Effector CD8-positive, alpha-beta T cell (primary cell): ENCODE measurements around the gene FAM3A.
A peak's percentile ranks its signal among the peaks of the same experiment; 100 is the strongest.
"Not testable (repeated sequence)": the region's sequence is repeated elsewhere in the genome, so short reads cannot be mapped to it uniquely, and the experiment has no call there.

Source experiments
- DNase-seq: peaks from one replicate; lab custom pipeline; 2025; lab: John Stamatoyannopoulos, UW
- total RNA-seq, 4 experiments: gene quantifications; one replicate each; lab custom pipeline; 2026; lab: John Stamatoyannopoulos, UW

Gene FAM3A, protein sequence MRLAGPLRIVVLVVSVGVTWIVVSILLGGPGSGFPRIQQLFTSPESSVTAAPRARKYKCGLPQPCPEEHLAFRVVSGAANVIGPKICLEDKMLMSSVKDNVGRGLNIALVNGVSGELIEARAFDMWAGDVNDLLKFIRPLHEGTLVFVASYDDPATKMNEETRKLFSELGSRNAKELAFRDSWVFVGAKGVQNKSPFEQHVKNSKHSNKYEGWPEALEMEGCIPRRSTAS
- total RNA-seq = 41.9 to 45.7 (median 42.8) reads per million in 4 experiments

DNA sequence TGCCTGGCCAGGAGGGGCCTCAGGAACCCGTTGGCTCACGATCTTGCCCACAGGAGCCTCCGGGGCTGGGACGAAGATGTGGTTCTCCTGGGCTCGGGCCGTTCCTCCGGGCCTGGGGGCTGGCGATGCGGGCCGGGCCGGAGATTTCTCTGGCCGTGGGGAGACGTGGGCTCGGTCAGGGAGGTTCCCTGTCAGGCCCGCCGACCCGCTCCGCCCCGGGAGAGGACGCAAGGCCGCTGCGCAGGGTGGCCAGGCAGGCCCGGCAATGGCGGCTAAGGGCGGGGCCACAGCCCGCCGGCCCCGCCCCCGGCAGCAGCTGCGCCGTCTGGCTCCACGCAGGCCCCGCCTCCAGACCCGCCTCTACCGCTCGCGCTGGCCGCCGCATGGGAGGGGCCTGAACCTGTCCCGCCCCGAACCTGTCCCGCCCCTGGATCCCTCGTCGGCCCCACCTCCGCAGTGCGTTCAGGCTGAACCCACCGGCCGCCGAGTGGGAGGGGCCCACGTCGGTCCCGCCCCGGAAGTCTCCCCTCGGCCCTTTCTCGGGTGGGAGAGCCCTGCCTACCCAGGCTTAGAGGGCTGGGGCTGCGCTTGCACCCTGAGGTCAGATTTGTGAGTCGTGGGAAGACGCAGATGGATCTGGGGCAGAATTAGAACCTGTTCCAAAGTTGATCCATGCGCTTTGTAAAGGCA lies at the start of gene FAM3A:
Gene FAM3A, minus strand, starts transcription at position 267 of the 690 bp plus-strand sequence. CDS start 460 bp downstream, outside the sequence.
- peak; percentile 86 for DNase-seq

DNA sequence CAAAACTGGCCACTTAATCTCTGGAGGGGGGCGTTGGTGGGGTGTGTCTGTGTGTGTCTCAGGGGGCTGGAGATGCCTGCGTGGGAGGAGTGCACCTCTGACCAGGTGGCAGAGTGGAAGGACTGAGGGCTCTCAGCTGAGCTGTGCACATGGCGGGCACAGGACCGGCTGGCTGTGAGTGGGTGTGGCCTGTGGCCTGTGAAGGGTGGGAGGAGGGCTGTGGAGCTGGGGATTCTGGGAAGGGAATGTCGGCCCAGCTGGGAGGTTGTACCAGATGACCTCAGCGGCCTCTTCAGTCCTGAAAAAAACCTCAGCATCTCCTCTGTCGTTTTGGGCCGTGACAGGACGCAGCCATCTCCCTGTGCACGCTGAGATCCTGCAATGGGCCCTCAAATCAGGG lies 46.3 kb upstream of the FAM3A start:
- not testable (repeated sequence) for DNase-seq

GRCh38 chrX:154560326-154560725 lies 44.3 kb upstream of the FAM3A start:
- DNase-seq = not testable (repeated sequence)

GRCh38 chrX:154558896-154559295 lies 42.9 kb upstream of the FAM3A start:
- not testable (repeated sequence) for DNase-seq

DNA sequence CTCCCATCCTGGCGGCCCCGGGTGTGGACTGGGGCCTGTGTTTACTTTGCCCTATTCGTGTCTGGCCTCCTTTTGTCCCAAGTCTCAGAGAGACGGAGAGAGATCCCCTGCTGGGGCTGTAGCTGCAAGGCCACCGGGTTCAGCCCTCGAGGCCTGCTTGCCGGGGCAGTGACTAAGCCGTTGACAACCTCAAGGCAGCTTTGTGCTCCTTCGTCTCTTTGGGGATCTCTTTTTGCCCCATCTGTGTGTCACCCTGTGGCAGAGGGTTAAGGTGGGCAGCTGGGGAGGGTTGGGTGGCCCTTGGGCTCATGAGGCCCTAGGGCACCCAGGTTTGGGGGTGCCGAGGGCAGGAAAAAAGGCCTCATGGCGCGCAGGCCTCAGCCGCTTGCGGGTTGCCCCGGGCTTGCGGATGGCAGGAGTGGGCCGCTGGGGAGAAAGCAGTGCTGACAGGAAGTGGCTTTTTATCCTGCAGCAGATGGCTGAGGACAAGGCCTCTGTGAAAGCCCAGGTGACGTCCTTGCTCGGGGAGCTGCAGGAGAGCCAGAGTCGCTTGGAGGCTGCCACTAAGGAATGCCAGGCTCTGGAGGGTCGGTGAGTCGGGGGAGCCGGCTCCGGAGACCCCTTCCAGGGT lies 42.1 kb upstream of the FAM3A start:
- not testable (repeated sequence) for DNase-seq

DNA sequence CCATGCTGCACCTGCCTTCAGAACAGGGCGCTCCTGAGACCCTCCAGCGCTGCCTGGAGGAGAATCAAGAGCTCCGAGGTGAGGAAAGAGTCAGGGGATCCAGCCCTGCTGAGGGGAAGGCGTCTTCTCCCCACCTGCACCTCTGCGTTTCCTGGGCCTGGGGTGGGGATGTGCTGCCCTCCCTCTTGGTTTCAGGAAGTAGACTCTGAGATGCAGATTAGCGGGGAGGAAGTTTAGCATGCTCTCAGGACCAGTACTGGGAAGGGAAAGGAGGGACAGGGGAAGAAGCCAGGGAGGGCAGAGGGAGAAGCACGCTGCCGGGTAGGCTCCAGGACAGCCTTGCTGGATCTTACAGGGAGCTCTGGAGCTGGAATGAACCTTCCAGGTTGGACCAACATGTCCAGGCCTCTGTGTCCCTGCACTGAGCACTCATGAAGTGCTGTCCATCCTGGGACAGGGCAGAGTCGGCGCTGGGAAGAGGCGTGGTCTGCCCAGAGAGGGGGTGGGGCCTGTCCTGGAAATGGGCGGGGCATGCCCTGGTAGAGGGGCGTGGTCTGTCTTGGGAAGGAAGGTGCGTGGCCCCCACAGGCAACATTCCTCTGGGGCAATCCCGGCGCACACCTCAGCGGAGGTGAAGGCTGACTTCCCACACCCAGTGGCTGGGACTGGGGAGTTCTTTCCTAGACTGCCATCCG lies 36.2 kb upstream of the FAM3A start:
- DNase-seq = not testable (repeated sequence)

GRCh38 chrX:154549766-154550165 lies 33.7 kb upstream of the FAM3A start:
- no peak for DNase-seq

- DNase-seq = no peak
Observed at GRCh38 chrX:154548028-154548316, 31.9 kb upstream of the FAM3A start.

DNA sequence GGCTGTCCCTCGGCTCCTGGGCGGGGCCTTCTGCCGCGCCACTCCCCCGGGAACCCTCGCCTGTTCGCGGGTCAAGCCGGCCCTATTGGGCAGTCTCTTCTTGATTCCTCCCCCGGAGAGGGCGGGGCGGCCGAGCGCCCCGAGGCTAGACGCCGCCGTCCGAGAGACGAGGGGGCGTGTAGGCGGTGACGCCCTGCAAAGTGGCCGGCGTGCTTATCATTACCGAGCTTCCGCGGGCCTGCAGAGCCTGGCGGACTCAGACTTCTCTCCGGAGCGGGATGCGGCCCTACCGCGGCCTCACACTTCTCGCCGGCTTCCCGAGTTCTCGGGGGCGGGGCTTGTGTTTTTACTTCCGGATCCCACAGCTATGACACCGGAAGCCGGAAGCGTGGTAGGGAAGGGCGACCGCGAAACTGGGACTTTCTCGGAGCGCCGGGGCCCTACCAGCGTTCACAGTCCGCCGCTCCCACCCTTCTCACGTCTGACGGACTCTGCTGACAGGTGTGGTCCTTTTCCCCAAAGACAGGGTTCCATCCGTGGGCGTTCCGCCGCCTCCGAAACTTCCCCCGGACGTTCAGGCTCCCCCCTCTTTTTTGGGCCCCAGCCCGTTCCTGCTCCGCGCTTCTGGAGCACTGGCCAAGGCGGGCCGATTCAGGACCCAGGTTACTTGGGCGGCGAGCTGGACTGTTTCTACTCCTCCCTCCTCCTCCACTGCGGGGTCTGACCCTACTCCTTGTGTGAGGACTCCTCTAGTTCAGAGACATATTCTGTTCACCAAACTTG lies 31.4 kb upstream of the FAM3A start, which contains the start of gene IKBKG:
Gene IKBKG, plus strand, starts transcription at position 376 of the 783 bp plus-strand sequence. CDS start 4,383 bp downstream, outside the sequence.
- DNase-seq = peak; percentile 80

GRCh38 chrX:154546354-154547244 lies 30.6 kb upstream of the FAM3A start, which contains the start of gene G6PD:
TSS of gene G6PD (minus strand) at chrX:154546846. CDS start at chrX:154546155, 691 bp downstream.
- peak; percentile 79 for DNase-seq

DNA sequence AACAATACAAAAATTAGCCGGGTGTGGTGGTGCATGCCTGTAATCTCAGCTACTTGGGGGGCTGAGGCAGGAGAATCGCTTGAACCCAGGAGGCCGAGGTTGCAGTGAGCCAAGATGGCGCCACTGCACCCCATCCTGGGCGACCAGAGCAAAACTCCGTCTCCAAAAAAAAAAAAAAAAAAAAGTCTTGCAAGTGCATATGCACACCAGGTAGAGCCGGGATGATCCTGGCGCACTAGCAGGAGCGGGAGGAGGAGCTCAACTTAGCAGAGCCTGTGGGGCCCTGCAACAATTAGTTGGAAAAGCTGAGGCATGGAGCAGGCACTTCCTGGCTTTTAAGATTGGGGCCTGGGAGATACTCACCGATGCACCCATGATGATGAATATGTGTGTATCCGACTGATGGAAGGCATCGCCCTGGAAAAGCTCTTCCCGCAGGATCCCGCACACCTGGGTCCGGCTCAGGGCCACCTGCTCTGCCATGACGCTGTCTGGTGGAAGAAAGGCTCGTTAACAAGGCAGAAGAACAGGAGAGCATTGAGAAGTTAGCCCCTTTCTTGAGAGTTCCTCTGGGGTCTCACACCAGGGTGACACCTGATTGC lies 29.7 kb upstream of the FAM3A start:
- no peak for DNase-seq

DNA sequence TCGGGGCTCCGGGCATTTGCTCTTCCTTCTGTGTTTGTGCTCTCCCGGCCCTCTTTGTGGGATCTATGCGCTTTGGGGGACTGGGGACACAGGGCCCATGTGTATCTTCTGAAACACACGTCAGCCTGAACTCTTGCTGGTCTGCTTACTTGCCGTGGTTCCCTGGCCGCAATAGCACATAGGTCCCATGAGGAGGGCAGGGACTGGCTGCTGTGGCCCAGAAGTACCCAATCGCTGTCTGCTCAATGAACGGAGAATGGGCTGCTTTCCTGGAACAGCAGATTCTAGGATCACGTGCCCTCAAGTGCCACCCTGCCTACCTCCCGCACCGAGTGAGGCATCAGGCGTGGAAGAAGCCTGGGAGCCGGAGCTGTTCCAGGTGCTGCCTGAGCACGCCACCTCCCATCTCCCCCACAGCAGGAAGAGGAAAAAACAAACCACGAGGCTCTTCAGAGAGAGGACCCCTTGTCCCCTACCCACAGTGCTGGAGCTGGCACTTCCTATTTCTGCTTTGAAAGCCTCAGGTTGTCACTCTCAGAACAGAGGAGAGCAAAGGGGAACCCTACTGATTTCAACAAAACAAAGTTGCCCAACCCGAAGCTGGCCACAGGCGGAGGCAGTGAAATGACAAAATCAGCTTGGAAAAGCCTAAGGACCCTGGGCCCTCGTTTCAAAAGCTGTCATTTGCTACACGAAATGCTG lies 26.8 kb upstream of the FAM3A start:
- DNase-seq = no peak

GRCh38 chrX:154541896-154542722 lies 26.1 kb upstream of the FAM3A start:
- DNase-seq = no peak

DNA sequence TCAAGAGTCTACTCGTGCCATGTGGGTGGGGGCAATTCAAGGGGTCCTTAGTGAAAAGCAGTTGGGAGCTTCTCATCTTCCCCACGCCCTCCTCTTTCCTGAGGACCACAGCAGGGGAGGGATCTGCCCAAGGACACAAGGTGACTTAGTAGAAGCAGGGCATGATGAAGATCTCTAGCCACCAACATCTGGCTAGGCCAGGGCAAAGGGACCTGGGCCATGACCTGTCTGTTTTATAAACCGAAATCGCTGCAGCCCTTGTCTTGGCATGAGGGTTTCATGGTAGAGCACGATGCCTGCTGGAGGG lies 25.5 kb upstream of the FAM3A start:
- no peak for DNase-seq

DNA sequence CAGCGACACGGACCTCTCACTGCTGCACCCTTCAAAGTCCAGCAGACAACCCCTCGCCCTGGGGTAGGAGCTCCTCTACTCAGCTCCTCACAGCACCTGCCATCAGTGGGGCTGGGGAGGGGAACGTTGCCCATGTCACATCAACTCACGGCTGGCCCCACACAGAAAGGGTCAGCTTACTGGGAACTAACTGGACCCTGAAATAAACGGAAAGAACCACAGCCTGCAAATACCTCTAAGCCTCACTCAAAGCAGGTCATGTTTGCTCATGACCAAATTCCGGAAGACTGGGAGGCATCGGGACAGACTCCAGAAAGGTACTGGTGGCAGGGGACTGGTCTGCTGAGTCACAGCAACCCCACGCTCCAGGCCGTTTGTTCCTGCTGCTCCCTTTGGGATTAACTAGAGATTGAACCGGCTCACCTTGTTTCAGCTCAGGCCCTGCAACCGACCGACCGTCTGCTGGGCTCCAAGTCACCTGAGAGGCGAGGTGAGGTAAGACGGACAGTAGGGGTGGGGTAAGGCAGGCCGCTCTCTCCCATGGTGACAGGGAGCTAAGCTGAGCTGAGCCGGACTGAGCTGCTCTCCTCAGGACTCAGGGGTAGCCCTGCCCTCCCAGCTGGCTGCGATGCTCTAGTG lies 25.0 kb upstream of the FAM3A start:
- DNase-seq = no peak

- DNase-seq = not testable (repeated sequence)
Observed at GRCh38 chrX:154540365-154540764, 24.3 kb upstream of the FAM3A start.

GRCh38 chrX:154539077-154539476 lies 23.0 kb upstream of the FAM3A start:
- no peak for DNase-seq

GRCh38 chrX:154535892-154536291 lies 19.9 kb upstream of the FAM3A start:
- DNase-seq = no peak
